Hepatocyte (in vitro differentiated cells): ENCODE data around the gene FNIP2. TPM values are rescaled to one million over a fixed set of nuclear protein-coding genes. Genes with fewer than 3 reads are reported as not detected.

Experiments
- DNase-seq: peaks from one replicate; pipeline ENCODE4 v3.0.0-alpha.2; 2016; ENCODE audit warnings: low spot score
- H2AFZ ChIP-seq: fragments of 200-600 bp; sonication (generic); 2 replicates; pipeline ENCODE4 v1.6.0; 2016; ENCODE audit warnings: antibody characterized with exemption, mild to moderate bottlenecking
- H3K27ac ChIP-seq: fragments of 200-600 bp; sonication (generic); 2 replicates; pipeline ENCODE4 v1.5.1; 2016; ENCODE audit warnings: mild to moderate bottlenecking
- H3K27me3 ChIP-seq: fragments of 200-600 bp; sonication (generic); 2 replicates; pipeline ENCODE4 v1.6.1; 2016
- H3K36me3 ChIP-seq: fragments of 200-600 bp; sonication (generic); replicated peaks from 2 replicates; pipeline ENCODE4 v1.5.1; 2016; ENCODE audit warnings: low read depth; ENCODE audit not compliant: insufficient read depth
- H3K4me1 ChIP-seq: fragments of 200-600 bp; sonication (generic); 2 replicates; pipeline ENCODE4 v1.5.1; 2016; ENCODE audit warnings: mild to moderate bottlenecking, moderate library complexity; ENCODE audit not compliant: insufficient read depth
- H3K4me2 ChIP-seq: fragments of 200-600 bp; sonication (generic); 2 replicates; pipeline ENCODE4 v1.6.0; 2016
- H3K4me3 ChIP-seq: fragments of 200-600 bp; sonication (generic); 2 replicates; pipeline ENCODE4 v1.5.1; 2016; ENCODE audit warnings: mild to moderate bottlenecking
- H3K79me2 ChIP-seq: fragments of 200-600 bp; sonication (generic); 2 replicates; pipeline ENCODE4 v1.6.0; 2017; ENCODE audit warnings: mild to moderate bottlenecking
- H3K9me2 ChIP-seq: fragments of 200-600 bp; sonication (generic); replicated peaks from 2 replicates; pipeline ENCODE4 v1.6.0; 2017; ENCODE audit warnings: mild to moderate bottlenecking; ENCODE audit not compliant: insufficient read depth
- H3K9me3 ChIP-seq: fragments of 200-600 bp; sonication (generic); 2 replicates; pipeline ENCODE4 v1.5.1; 2016; ENCODE audit warnings: low read depth, mild to moderate bottlenecking
- H4K20me1 ChIP-seq: fragments of 200-600 bp; sonication (generic); 2 replicates; pipeline ENCODE4 v1.6.0; 2016; ENCODE audit warnings: mild to moderate bottlenecking; ENCODE audit not compliant: insufficient read depth, poor library complexity, severe bottlenecking
- CTCF ChIP-seq: fragments of 200-600 bp; sonication (generic); IDR thresholded peaks from 2 replicates; pipeline ENCODE4 v1.5.1; 2016; ENCODE audit warnings: antibody characterized with exemption, mild to moderate bottlenecking; ENCODE audit not compliant: poor library complexity
- EZH2 ChIP-seq: fragments of 200-600 bp; sonication (generic); IDR thresholded peaks from 2 replicates; pipeline ENCODE4 v1.6.1; 2016; ENCODE audit warnings: antibody characterized with exemption, mild to moderate bottlenecking, borderline replicate concordance
- EZH2phosphoT487 ChIP-seq: fragments of 200-600 bp; sonication (generic); IDR thresholded peaks from one replicate; pipeline ENCODE4 v1.6.1; 2018; ENCODE audit warnings: antibody characterized with exemption, mild to moderate bottlenecking, low read depth, moderate library complexity; ENCODE audit not compliant: unreplicated experiment, severe bottlenecking
- WGBS: methylation state at CpG from one replicate; pipeline ENCODE4 v1.1.6; 2016; ENCODE audit warnings: low lambda C conversion rate; ENCODE audit errors: missing lambda C conversion rate; 5-methylcytosine and 5-hydroxymethylcytosine counted together
- polyA plus RNA-seq: library from polyadenylated mRNA; unstranded; fragments of >200 nt; fragmentation: Nextera tagmentation; extraction: Ambion mirVana; gene quantifications from 2 replicates; pipeline ENCODE4 v1.2.1, GENCODE V29; 2016
- total RNA-seq: library from RNA; depleted of rRNA; stranded (reverse); fragments of >200 nt; gene quantifications from 2 replicates; pipeline ENCODE4 v1.2.3, GENCODE V29; 2014

Gene FNIP2
- total and polyA plus RNA-seq, 2 experiments from 2014 or later = 20.8 to 61.0 TPM

GRCh38 chr4:158778712-158779111, 9.9 kb downstream of the FNIP2 start:
- peaks cover 54% of the 10 kb centered on the region for H3K4me1 ChIP-seq
- peaks cover 86% of the 10 kb centered on the region for H3K79me2 ChIP-seq
- H3K27ac ChIP-seq = no peak overlapping the region

GRCh38 chr4:158781963-158782362, 13.1 kb downstream of the FNIP2 start:
- TF ChIP-seq CTCF (no peak), EZH2phosphoT487 (no peak), EZH2 (no peak)
- Histone ChIP-seq H3K4me1 (peaks cover 48% of the 10 kb centered on the region), H3K4me2 (peak overlapping the region; percentile 68), H3K9me3 (no peaks in the 10 kb centered on the region), H3K27ac (peak overlapping the region; percentile 67), H3K36me3 (no peaks in the 10 kb centered on the region), H3K9me2 (no peaks in the 10 kb centered on the region), H3K27me3 (no peaks in the 10 kb centered on the region), H3K79me2 (peaks cover 82% of the 10 kb centered on the region), H3K4me3 (no peak overlapping the region), H4K20me1 (no peaks in the 10 kb centered on the region), H2AFZ (no peak overlapping the region)
- WGBS = 0% methylated on average over 1 of the region's 1 CpG
- no peak for DNase-seq

More at GRCh38 chr4:158778712-158779111, 9.9 kb downstream of the FNIP2 start:
- DNase-seq = no peak
- no peak overlapping the region for H2AFZ ChIP-seq
- no peak for TF ChIP-seq CTCF
- no peak for TF ChIP-seq EZH2
- no peak for TF ChIP-seq EZH2phosphoT487
- H3K4me2 ChIP-seq = no peak overlapping the region
- no peaks in the 10 kb centered on the region for H3K9me3 ChIP-seq
- no peak overlapping the region for H3K4me3 ChIP-seq
- H3K27me3 ChIP-seq = no peaks in the 10 kb centered on the region
- no peaks in the 10 kb centered on the region for H4K20me1 ChIP-seq
- no peaks in the 10 kb centered on the region for H3K36me3 ChIP-seq
- WGBS = 85% methylated on average over 4 of the region's 4 CpGs
- no peaks in the 10 kb centered on the region for H3K9me2 ChIP-seq

- Histone ChIP-seq H3K36me3 (no peaks in the 10 kb centered on the region), H2AFZ (no peak overlapping the region), H3K9me3 (no peaks in the 10 kb centered on the region), H3K4me1 (peaks cover 42% of the 10 kb centered on the region), H3K27me3 (no peaks in the 10 kb centered on the region), H3K27ac (peak overlapping the region; percentile 67), H3K79me2 (peaks cover 82% of the 10 kb centered on the region), H3K4me2 (peak overlapping the region; percentile 68), H3K4me3 (no peak overlapping the region), H3K9me2 (no peaks in the 10 kb centered on the region), H4K20me1 (no peaks in the 10 kb centered on the region)
- WGBS = 19% methylated on average over 4 of the region's 4 CpGs
- peak; percentile 63 for DNase-seq
- TF ChIP-seq EZH2 = no peak
- peak; percentile 44 for TF ChIP-seq EZH2phosphoT487
Measured at GRCh38 chr4:158782551-158783360, 13.9 kb downstream of the FNIP2 start.

GRCh38 chr4:158783785-158784184, 15.0 kb downstream of the FNIP2 start:
- H4K20me1 ChIP-seq = no peaks in the 10 kb centered on the region
- no peaks in the 10 kb centered on the region for H3K9me2 ChIP-seq
- no peak overlapping the region for H2AFZ ChIP-seq
- peak overlapping the region; percentile 68 for H3K4me2 ChIP-seq
- no peak for DNase-seq
- peaks cover 82% of the 10 kb centered on the region for H3K79me2 ChIP-seq
- H3K36me3 ChIP-seq = no peaks in the 10 kb centered on the region
- 75% methylated on average over 2 of the region's 2 CpGs for WGBS
- H3K4me3 ChIP-seq = no peak overlapping the region
- H3K4me1 ChIP-seq = peaks cover 34% of the 10 kb centered on the region
- peak overlapping the region; percentile 33 for H3K27ac ChIP-seq
- no peaks in the 10 kb centered on the region for H3K9me3 ChIP-seq
- TF ChIP-seq EZH2 = no peak
- no peak for TF ChIP-seq CTCF
- TF ChIP-seq EZH2phosphoT487 = no peak
- no peaks in the 10 kb centered on the region for H3K27me3 ChIP-seq
